HG03280 (cell line): ENCODE data around the gene PAK2.
"Not testable (repeated sequence)": the region's sequence is repeated elsewhere in the genome, so short reads cannot be mapped to it uniquely, and the experiment has no call there.

Source experiments
- ATAC-seq: cut with Tn5 transposase; IDR thresholded peaks from one replicate; pipeline ENCODE4 v1.9.1; 2021; ENCODE audit warnings: mild to moderate bottlenecking, moderate library complexity; ENCODE audit not compliant: unreplicated experiment

Gene PAK2

GRCh38 chr3:196736670-196737374 lies 2.8 kb upstream of the PAK2 start:
- no peak for ATAC-seq

- ATAC-seq: no peak
Observed at GRCh38 chr3:196737655-196738054, 2.0 kb upstream of the PAK2 start.

- peak; percentile 1 for ATAC-seq
Observed at GRCh38 chr3:196740481-196741248, 1.0 kb downstream of the PAK2 start.

GRCh38 chr3:196741249-196741889 lies 1.7 kb downstream of the PAK2 start:
- ATAC-seq: no peak

- ATAC-seq: not testable (repeated sequence)
Observed at GRCh38 chr3:196743569-196743968, 3.9 kb downstream of the PAK2 start.

GRCh38 chr3:196749125-196749524 lies 9.5 kb downstream of the PAK2 start:
- ATAC-seq: no peak

GRCh38 chr3:196753201-196753600 lies 13.5 kb downstream of the PAK2 start:
- no peak for ATAC-seq

- ATAC-seq: no peak
Observed at GRCh38 chr3:196754091-196754981, 14.7 kb downstream of the PAK2 start.

GRCh38 chr3:196756732-196757131 lies 17.1 kb downstream of the PAK2 start:
- no peak for ATAC-seq

- ATAC-seq: no peak
Observed at GRCh38 chr3:196757876-196758739, 18.5 kb downstream of the PAK2 start.

GRCh38 chr3:196763179-196763578 lies 23.5 kb downstream of the PAK2 start:
- ATAC-seq: no peak

- no peak for ATAC-seq
Observed at GRCh38 chr3:196765454-196765853, 25.8 kb downstream of the PAK2 start.

- ATAC-seq: no peak
Observed at GRCh38 chr3:196771067-196771466, 31.4 kb downstream of the PAK2 start.

- no peak for ATAC-seq
Observed at GRCh38 chr3:196772102-196772501, 32.4 kb downstream of the PAK2 start.

GRCh38 chr3:196772897-196773296 lies 33.2 kb downstream of the PAK2 start:
- no peak for ATAC-seq

- ATAC-seq: no peak
Observed at GRCh38 chr3:196774191-196774820, 34.6 kb downstream of the PAK2 start.

GRCh38 chr3:196774848-196775422 lies 35.3 kb downstream of the PAK2 start:
- no peak for ATAC-seq

GRCh38 chr3:196775938-196776337 lies 36.3 kb downstream of the PAK2 start:
- no peak for ATAC-seq

GRCh38 chr3:196777836-196778235 lies 38.2 kb downstream of the PAK2 start:
- ATAC-seq: no peak
